Activated T-cell treated with anti-CD3 and anti-CD28 coated beads, Interleukin-2, amount 50 U/mL, for 48 hours (primary cell): ENCODE measurements around the gene TAF1L.
"Not testable (repeated sequence)": the region's sequence is repeated elsewhere in the genome, so short reads cannot be mapped to it uniquely, and the experiment has no call there.

ENCODE experiments used
- DNase-seq, 2 experiments: peaks; one replicate each; pipeline ENCODE4 v3.0.0-alpha.2; 2020

The TAF1L gene, protein sequence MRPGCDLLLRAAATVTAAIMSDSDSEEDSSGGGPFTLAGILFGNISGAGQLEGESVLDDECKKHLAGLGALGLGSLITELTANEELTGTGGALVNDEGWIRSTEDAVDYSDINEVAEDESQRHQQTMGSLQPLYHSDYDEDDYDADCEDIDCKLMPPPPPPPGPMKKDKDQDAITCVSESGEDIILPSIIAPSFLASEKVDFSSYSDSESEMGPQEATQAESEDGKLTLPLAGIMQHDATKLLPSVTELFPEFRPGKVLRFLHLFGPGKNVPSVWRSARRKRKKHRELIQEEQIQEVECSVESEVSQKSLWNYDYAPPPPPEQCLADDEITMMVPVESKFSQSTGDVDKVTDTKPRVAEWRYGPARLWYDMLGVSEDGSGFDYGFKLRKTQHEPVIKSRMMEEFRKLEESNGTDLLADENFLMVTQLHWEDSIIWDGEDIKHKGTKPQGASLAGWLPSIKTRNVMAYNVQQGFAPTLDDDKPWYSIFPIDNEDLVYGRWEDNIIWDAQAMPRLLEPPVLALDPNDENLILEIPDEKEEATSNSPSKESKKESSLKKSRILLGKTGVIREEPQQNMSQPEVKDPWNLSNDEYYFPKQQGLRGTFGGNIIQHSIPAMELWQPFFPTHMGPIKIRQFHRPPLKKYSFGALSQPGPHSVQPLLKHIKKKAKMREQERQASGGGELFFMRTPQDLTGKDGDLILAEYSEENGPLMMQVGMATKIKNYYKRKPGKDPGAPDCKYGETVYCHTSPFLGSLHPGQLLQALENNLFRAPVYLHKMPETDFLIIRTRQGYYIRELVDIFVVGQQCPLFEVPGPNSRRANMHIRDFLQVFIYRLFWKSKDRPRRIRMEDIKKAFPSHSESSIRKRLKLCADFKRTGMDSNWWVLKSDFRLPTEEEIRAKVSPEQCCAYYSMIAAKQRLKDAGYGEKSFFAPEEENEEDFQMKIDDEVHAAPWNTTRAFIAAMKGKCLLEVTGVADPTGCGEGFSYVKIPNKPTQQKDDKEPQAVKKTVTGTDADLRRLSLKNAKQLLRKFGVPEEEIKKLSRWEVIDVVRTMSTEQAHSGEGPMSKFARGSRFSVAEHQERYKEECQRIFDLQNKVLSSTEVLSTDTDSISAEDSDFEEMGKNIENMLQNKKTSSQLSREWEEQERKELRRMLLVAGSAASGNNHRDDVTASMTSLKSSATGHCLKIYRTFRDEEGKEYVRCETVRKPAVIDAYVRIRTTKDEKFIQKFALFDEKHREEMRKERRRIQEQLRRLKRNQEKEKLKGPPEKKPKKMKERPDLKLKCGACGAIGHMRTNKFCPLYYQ (N-terminal part only)

DNA sequence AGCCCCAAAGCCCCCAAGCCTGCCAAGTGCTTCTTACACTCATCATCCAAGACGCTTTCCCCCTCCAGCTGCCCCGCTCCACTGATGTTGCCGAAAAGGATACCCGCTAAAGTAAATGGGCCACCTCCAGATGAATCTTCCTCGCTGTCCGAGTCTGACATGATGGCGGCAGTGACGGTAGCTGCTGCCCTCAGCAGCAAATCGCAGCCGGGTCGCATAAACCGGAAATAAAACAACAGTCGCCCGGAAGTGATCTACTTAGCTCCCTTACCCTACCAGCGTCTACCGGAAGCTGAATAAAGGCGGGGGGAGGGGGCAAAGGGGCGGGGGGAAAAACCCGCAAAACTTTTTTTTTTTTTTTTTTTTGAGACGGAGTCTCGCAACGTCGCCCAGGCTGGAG is at the start of gene TAF1L:
Gene TAF1L, minus strand, starts transcription at position 308 of the 400 bp plus-strand sequence. Its CDS starts 90 bp downstream, at position 218.
- no peak for DNase-seq

DNA sequence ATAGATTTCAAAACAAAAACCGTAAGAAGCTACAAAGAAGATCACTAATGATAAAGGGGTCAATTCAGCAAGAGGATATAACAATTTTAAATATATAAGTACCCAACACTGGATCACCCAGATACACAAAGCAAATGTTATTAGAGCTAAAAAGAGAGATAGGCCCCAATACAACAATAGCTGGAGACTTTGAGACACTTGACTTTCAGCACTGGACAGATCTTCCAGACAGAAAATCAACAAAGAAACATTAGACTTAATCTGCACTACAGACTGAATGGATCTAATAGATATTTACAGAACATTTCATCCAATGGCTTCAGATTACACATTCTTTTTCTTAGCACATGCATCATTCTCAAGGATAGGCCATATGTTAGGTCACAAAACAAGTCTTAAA is 46.3 kb upstream of the TAF1L start:
- no peak for DNase-seq

DNA sequence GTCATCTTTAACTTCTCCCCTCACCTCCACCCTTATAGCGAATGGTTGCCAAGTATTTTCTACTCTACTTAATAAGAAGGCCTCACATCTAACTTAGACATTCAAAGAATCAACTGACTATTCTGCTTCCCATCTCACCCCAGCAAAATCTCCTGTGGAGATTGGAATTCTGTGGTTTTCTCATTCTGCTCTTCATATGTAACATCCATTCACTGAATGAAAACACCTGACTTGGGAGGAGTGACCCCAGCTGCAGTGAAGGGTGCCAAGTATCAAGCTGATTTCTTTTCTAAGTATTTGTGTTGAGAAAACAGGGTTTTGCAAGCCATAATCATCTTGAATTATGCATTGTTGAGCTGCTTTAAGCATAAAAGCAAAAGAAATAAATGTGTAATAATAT is 42.5 kb upstream of the TAF1L start:
- no peak for DNase-seq

DNA sequence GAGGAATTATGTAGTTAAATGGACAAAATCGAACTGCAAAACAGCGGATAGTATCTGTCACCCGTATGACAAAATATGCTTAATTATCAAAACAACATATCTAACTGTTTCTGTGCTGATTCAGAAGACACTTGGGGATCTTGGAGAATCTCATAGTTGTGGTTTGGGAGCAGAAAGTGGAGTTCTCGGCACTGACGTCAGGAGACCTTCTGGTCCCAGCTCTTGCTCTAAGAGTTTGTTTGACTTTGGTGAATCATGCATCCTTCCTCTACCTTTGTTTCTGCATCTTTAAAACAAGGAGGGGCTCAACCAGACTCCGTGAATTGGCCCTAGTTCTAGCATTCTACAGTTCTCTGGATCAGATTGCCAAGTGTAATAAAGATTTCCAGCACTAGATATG is 37.0 kb upstream of the TAF1L start:
- no peak for DNase-seq

DNA sequence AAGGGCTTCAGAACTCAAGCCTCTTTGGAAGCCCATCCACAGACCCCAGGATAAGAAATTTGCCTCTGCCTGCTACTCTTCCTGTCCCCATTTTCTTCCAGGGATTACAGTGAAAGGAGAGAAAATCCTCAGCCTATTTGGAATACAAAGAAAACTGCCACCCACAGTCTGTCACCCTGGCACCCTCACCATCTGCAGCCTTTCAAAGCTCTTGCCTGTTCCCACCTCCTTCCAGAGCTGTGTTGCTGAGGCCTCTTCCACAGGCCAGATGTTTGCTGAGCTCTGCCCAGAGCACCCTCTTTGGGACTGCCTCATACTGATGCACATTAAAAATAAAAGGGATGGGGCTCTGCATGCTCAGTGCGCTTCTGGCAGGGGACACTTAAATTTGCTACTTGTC is 35.9 kb upstream of the TAF1L start:
- DNase-seq: no peak

DNA sequence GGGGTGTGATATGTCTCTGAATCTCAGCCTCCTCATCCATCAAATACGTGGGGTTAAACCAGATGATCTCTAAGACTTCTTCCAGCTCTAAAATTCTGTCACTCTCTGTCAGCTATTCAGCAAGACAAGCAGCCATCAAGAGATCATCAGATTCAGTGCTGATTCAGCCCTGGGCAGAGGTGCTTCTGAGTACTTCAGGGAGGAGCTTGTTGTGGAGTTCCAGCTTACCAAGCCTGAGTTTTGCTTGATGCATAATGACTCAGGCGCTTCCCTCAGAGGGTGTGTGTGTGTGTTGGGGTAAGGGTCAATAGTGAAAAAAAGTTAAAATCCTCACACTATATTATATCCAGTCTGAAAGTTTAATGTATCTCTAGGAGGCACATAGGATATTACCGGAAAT is 29.6 kb upstream of the TAF1L start:
- DNase-seq: no peak

DNA sequence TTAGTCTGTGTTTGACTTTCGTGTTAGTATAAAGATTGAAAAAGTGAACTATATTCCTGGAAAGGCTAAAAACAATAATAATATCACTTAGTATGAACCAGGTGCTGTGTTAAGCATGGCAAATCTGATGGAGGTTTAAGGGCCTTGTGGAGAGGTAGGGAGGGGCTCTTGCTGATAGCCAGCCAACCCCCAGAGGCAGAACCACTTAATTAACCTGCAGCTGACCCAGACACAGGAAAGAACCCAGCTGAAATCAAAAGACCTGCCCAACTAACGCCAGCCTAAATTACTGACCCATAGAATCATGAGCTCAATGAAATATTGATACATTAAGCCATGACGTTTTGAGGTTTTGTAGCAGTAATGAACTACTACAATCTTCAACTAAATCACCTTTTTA is 28.3 kb upstream of the TAF1L start:
- DNase-seq: no peak

DNA sequence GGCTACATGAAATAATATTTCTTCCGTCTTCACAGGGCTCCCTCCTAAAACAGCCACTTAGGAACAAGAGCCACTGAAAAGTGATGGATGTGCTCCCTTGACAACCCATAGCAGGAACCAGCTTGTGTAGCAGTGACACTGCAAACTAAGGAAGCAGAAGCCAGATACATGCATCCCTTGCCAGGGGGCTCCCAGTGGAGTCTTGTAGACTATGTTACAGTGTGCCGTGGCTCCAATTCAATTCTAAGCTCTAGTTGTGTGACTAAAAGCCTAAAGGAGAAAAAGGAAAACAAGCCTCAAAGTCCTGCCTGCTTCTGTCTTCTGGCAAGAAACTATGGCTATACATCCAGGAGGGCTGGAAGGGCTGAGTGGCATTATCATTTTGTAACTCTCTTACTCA is 12.2 kb upstream of the TAF1L start:
- no peak for DNase-seq

DNA sequence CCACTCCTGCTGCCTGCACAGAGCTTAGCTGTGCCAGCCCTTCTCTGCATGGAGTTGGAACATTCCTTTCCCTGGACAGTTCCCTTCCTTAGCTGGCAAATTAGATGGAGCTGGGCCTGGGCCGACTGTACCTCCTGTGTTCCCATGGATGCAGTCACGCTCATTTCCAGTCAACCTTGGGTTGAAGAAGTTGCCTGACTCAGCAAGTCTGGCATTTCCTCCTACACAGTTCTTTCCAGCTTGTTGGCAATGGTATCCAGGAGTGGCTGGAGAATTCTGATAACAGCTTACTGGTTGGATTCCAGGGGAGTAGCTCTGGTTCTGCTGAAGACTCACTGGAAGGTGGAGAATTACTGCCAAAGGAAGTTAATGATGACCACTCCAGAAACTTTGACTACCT is 9.2 kb upstream of the TAF1L start:
- DNase-seq: no peak

DNA sequence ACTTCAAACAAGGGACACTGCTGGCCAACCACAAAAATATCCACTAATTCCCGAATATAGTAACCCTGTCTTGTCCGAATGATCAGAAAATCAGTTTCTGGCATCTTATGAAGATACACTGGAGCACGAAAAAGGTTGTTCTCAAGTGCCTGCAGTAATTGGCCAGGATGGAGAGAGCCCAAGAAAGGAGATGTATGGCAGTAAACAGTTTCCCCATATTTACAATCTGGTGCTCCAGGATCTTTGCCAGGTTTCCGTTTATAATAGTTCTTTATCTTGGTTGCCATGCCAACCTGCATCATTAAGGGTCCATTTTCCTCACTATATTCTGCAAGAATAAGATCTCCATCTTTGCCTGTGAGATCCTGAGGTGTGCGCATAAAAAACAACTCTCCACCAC is 2.3 kb downstream of the TAF1L start:
- not testable (repeated sequence) for DNase-seq

DNA sequence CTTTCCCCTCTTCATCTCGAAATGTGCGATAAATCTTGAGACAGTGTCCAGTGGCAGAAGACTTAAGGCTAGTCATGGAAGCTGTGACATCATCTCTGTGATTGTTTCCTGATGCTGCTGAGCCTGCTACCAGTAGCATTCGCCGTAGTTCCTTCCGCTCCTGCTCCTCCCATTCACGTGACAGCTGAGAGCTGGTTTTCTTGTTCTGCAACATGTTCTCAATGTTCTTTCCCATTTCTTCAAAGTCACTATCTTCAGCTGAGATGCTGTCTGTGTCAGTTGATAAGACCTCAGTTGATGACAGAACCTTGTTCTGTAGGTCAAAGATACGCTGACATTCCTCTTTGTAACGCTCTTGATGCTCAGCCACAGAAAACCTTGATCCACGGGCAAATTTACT is 3.5 kb downstream of the TAF1L start:
- no peak for DNase-seq

DNA sequence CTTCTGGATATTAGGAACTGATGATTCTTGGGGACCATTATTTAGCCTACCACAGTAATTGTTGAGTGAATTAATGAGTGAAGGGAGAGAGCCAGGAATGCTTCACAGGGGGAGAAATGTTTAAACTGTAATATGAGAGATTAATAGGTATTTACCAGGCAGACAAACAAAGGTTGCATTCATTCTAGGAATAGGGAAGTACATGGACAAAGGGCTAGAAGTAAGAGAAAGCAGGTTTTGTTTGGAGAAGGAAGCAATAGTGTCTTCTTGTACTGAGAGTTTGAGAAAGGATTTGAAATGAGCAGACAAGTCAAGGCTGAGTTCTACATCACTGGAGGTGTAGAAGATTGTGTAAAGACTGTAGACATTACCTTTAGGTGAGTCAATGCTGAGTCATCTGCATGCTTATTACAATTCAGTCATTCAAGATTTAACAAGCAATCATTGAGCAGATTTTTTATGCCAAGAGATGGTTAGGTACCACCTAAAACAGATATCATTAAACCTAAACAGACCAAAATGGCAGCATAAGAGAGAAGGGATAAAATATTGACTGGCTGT is 8.0 kb downstream of the TAF1L start:
- no peak for DNase-seq

DNA sequence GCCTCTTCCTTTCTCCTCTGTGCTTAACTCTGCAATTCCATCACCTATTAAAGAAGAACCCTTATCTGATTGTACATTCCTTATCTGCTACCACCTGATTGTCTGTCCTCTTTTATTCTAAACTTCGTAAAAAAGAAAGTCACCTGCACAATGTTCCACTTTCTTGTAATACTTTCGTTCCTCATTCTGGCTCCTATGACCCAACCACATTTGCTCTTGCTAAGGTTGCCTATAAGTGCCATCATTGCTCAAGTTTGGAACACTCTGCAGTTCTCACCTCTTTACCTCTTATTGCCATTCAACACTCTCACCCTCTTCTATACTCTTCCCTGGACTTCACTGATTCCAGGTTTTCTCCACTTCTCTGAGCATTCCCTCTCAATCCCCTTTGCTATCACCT is 10.1 kb downstream of the TAF1L start:
- no peak for DNase-seq

DNA sequence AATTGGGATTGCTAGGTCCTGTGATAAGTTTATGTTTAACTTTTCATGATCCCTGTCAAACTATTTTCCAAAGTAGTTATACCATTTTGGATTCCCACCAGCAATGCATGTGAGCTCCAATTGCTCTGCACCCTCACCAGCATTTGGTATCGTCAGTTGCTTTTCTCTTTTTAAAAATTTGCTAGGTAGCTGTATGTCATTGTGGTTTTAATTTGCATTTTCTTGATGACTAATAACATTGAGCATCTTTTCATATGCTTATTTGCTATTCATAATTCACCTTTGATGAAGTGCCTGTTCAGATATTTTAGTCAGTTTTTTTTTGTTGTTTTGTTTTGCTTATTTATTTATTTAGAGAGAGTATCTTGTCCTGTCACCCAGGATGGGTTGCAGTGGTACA is 12.5 kb downstream of the TAF1L start:
- no peak for DNase-seq

DNA sequence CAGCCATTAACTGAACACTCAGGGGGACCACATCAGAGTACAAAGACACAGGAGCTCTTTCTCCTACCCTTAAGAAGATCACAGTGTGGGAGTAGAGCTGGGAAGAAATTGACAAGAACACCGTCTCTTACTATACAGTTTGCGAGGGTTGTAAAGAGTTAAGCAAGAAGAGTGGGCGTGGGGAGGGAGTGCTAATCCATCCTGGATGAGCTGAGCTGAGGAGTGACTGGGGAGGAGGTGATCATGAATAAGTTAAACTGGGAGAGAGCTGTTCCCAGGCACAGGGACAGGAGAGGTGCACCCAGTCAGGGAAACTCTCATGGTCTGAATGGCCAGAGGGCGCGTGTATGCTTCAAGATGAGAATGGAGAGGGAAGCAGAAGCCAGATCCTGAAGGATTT is 17.2 kb downstream of the TAF1L start:
- no peak for DNase-seq

DNA sequence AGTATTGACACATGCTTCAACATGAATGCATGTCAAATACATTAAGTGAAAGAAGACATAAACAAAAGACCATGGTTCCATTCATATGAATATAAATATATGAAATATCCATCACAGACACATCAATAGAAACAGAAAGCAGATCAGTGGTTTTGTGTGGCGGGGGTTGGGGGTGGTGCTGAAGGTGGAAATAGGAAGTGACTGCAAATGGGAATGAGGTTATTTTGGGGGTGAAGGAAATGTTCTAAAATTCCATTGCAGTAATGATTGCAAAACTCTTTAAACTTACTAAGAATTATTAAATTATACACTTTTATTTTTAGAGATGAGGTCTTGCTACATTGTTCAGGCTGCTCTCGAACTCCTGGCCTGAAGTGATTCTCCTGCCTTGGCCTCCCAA is 28.7 kb downstream of the TAF1L start:
- DNase-seq: no peak

DNA sequence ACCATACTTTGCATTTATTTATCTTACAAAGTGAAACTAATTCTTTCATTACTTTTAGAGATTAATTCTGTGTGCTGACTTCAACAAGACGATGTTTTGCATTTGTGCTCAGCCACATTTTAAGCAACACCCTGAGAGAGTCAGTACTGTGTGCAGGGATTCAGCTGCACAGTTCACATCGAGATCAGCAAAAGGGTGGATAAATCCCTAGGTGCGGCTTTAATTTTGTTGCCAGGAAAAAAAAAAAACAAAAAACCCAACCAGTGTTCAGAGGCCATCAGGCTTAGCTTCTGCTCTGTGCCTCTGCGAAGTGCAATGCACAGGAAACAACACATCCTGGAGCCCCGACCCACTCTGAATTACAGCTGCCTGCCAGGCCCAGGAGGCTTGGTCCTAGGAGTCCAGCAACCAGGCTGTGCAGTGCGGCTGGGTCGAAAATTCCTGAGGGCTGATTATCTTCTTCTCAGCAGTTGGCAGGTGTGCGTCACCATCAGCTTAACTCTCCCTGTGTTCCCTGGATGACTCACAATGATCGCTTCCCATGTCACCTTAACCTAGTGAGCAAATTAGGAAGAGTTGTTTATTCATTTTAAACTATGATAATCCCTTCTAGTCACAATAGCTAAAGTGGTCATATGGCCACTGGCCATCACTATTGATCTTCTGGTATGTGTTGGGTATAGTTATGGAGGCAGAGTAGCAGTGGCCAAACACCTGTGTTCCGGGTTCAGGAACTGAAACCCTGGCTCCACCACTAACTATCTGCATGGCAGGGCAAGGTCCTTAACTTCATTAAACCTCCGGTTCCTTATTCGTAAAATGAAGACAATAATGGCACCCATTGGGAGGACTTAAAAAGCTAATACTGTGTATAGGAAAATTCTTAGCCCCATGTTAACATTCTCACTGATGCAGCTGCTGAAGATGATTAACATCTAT is 31.3 kb downstream of the TAF1L start:
- no peak for DNase-seq

DNA sequence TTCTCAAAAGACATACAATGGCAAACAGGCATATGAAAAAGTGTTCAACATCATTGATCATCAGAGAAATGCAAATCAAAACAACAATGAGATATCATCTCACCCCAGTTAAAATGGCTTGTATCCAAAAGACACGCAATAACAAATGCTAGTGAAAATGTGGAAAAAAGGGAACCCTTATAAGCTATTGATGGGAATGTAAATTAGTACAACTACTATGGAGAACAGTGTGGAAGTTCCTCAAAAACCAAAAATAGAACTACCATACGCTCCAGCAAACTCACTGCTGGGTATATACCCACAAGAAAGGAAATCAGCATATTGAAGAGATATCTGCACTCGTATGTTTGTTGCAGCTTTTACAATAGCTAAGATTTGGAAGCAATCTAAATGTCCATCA is 36.4 kb downstream of the TAF1L start:
- DNase-seq: not testable (repeated sequence)

DNA sequence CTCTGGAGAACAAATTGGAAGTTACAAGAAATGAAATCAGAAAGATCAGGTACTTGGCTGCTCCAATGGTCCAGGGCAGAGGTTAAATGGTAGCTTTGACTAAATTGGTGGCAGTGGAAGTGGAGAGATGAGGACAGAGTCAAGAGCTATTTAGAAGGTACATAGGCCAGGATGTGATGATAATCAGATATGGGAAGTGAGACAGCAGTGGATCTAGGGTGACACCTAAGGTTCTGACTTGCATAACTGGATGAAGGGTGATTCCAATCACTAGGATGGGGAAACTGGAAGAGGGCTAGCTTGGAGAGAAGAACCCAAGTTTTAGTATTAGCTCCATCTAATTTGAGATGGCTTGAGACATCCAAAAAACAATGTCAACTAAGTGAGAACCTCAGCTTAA is 38.5 kb downstream of the TAF1L start:
- DNase-seq: no peak

DNA sequence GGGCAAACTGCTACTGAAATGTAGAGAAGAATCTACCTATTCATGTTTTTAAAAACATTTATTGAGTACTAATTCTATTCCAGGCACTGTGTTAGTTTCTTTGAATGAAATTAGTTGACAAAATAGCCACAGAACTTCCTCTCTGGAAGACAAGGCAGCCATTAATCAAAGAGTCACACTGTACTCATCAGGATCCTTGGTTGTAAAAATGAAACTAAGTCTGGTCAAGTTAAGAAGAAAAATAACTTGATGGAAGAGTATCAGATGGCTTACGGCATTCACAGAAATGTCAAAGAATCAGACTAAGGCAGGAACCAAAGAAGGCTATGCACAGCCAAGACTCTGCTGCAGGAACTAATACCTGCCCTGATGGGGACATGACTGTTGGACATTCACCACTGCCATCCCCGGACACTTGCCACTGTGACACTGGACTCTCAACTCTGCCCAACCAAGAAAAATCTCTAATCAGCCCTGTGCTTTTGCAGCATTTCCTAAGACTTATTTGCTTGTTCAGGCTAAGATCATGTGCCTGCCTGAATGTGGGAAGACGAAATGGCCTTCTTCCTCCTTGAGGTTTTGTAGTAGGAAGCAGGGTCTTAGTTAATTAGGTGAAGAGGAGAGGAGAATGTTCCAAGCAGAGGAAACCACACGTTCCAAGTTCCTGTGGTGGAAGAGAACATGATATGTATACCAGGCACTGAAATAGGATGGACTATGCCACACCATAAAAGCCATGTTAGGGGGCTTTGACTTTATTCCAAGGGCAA is 39.2 kb downstream of the TAF1L start:
- DNase-seq: no peak

DNA sequence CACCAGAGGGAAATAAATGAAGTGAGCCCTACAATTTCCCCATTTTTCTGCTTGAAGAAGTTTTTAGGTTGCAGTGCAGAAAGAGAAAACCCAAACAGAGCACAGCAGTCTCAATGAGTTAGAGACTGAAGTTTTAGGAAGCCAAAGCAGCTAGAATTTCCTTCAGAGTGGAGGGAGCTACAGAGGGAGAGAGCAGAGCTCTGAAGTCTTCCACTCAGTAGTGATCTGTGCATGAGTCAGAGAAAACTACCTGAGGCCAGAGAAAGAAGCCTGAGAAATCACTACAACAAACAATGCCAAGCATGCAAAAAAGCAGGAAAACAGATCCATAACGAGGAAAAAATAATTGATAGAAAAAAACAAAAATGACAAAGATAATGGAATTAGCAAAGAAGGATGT is 44.6 kb downstream of the TAF1L start:
- no peak for DNase-seq
